Lower lobe of right lung (tissue), 2 donors: ENCODE measurements around the gene PDE4D. TPM values are rescaled to one million over a fixed set of nuclear protein-coding genes. Genes with fewer than 3 reads are reported as not detected.

ENCODE experiments used
- ATAC-seq, 2 donors: fragments of 200-7000 bp; cut with Tn5 transposase; one replicate each; pipeline ENCODE4 v1.9.1; 2020 to 2022; ENCODE audit warnings: mild to moderate bottlenecking in 2 of 2, moderate library complexity in 2 of 2
- DNase-seq: peaks from one replicate; pipeline ENCODE4 v3.0.0-alpha.2; 2020
- H3K27ac ChIP-seq: fragments of 200-600 bp; one replicate; pipeline ENCODE4 v1.8.0; 2022
- H3K27me3 ChIP-seq: fragments of 200-600 bp; one replicate; pipeline ENCODE4 v1.8.0; 2022; ENCODE audit warnings: low read depth
- H3K36me3 ChIP-seq: fragments of 200-600 bp; one replicate; pipeline ENCODE4 v1.8.0; 2022; ENCODE audit warnings: mild to moderate bottlenecking
- H3K4me1 ChIP-seq: fragments of 200-600 bp; one replicate; pipeline ENCODE4 v1.8.0; 2022
- H3K4me3 ChIP-seq: fragments of 200-600 bp; one replicate; pipeline ENCODE4 v1.8.0; 2022; ENCODE audit warnings: mild to moderate bottlenecking
- H3K9me3 ChIP-seq: fragments of 200-600 bp; one replicate; pipeline ENCODE4 v1.8.0; 2022
- intact Hi-C: fragments of 100-400 bp; cut with DNase I; formaldehyde crosslinking; loops from one replicate; pipeline ENCODE4 v1.11.0; 2022
- total RNA-seq: library from RNA; stranded (reverse); fragmentation: NEBNext Ultra II Directional; extraction: Animal tissue kit (Norgen Biotek cat#: 25700); gene quantifications from one replicate; pipeline ENCODE4 v1.2.1, GENCODE V29; 2021
- TF ChIP-seq, protein P1 (sequence below): fragments of 200-600 bp; IDR thresholded peaks from one replicate; pipeline ENCODE4 v1.8.0; 2022; ENCODE audit warnings: antibody characterized with exemption, mild to moderate bottlenecking
- donor health status: DM: no; HTN: yes; CAD: no; lungs with severe emphysema.

PDE4D gene
- total RNA-seq, 1 donor from 2014 or later, result 71.3 TPM

GRCh38 chr5:58934629-58935097 is 958.9 kb downstream of the PDE4D start:
- intact Hi-C loops, result no loop called here
- ATAC-seq (no peak), DNase-seq (no peak)
- TF ChIP-seq, protein P1, sequence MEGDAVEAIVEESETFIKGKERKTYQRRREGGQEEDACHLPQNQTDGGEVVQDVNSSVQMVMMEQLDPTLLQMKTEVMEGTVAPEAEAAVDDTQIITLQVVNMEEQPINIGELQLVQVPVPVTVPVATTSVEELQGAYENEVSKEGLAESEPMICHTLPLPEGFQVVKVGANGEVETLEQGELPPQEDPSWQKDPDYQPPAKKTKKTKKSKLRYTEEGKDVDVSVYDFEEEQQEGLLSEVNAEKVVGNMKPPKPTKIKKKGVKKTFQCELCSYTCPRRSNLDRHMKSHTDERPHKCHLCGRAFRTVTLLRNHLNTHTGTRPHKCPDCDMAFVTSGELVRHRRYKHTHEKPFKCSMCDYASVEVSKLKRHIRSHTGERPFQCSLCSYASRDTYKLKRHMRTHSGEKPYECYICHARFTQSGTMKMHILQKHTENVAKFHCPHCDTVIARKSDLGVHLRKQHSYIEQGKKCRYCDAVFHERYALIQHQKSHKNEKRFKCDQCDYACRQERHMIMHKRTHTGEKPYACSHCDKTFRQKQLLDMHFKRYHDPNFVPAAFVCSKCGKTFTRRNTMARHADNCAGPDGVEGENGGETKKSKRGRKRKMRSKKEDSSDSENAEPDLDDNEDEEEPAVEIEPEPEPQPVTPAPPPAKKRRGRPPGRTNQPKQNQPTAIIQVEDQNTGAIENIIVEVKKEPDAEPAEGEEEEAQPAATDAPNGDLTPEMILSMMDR, result no peak
- no peaks in the 10 kb centered on the region for H3K9me3 ChIP-seq
- no peak overlapping the region for H3K27ac ChIP-seq
- H3K36me3 ChIP-seq, result no peaks in the 10 kb centered on the region
- no peaks in the 10 kb centered on the region for H3K27me3 ChIP-seq
- no peaks in the 10 kb centered on the region for H3K4me1 ChIP-seq
- H3K4me3 ChIP-seq, result no peak overlapping the region

DNA sequence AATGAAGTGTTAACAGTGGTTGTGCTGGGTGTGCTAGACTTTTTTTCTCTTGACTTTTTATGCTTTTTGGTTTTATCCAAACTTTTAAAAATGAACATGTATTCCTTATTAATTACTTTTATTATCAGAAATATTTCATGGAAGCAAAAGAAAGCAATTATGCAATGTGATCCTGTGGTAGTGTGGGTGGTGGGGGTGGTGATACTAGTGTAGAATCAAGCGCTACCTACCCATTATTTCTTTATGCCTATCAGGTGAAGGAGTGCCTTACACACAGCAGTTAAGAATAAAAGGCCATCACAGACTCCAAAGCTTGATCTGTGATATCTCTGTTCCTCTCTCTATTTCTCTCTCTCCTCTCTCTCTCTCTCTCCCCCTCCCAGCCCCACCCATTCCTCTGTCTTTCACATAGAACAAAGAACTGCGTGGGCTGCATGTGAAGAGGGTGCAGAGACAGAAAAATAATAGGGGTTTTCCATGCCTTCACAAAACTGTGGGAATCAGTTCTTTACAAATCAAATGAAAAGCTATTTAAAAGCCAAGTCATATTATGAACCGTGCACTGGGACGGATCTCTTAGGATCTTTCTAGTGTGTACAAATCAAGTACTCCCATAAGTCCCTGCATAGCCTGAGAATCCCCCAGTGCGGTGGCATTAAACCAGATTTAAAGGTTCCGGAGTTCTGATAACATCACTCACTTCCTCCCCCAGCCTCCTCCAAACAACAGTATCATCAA is 959.5 kb downstream of the PDE4D start:
- no peaks in the 10 kb centered on the region for H3K4me1 ChIP-seq
- no peak overlapping the region for H3K4me3 ChIP-seq
- H3K9me3 ChIP-seq, result no peaks in the 10 kb centered on the region
- no peaks in the 10 kb centered on the region for H3K36me3 ChIP-seq
- TF ChIP-seq, protein P1, result no peak
- DNase-seq (no peak), ATAC-seq (no peak)
- intact Hi-C loops, result no loop called here
- no peak overlapping the region for H3K27ac ChIP-seq
- H3K27me3 ChIP-seq, result no peaks in the 10 kb centered on the region

DNA sequence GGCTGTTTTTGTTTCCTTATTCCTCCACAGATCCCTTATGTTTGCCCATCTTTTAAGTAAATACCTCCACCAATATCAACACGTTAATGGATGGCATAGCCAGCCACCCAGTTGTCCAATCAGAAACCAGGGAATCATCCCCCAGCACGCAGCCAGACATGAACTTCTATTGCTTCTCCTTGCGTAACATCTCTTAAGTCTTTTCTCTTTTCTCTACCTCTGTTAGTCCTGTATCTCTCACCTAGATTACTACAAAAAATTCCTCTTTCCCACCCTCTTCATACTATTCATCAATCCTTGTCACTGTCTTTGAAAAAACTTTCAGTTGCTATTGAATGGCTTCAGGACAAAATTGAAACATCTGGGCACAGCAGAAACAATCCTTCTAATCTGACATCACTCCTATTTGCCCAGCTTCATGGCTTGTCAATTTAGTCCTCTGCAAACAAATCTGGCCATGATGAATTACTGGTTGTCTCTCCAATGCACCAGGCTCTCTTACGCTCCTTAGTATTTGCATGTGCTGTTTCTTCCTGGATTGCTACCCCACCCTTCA is 961.4 kb downstream of the PDE4D start:
- intact Hi-C loops, result no loop called here

GRCh38 chr5:58930520-58930919 is 963.0 kb downstream of the PDE4D start:
- DNase-seq (no peak), ATAC-seq (peak in 1 of 2 donors; percentile 18)
- peaks cover 14% of the 10 kb centered on the region for H3K4me1 ChIP-seq

More for the DNA sequence above, 961.4 kb downstream of the PDE4D start:
- Histone ChIP-seq H3K27me3 (no peaks in the 10 kb centered on the region), H3K9me3 (no peaks in the 10 kb centered on the region), H3K27ac (no peak overlapping the region), H3K4me1 (peaks cover 3% of the 10 kb centered on the region), H3K36me3 (no peaks in the 10 kb centered on the region), H3K4me3 (no peak overlapping the region)
- DNase-seq, result no peak
- ATAC-seq, result no peak
- TF ChIP-seq, protein P1, result no peak

GRCh38 chr5:58929726-58930125 is 963.8 kb downstream of the PDE4D start:
- no peak for ATAC-seq
- H3K27ac ChIP-seq, result no peak overlapping the region
- TF ChIP-seq, protein P1, result no peak
- H3K9me3 ChIP-seq, result no peaks in the 10 kb centered on the region
- DNase-seq, result no peak
- H3K36me3 ChIP-seq, result no peaks in the 10 kb centered on the region
- H3K27me3 ChIP-seq, result no peaks in the 10 kb centered on the region
- peaks cover 14% of the 10 kb centered on the region for H3K4me1 ChIP-seq
- H3K4me3 ChIP-seq, result no peak overlapping the region
- intact Hi-C loops, result no loop called here

More at GRCh38 chr5:58930520-58930919, 963.0 kb downstream of the PDE4D start:
- no peak overlapping the region for H3K27ac ChIP-seq
- no peaks in the 10 kb centered on the region for H3K9me3 ChIP-seq
- H3K27me3 ChIP-seq, result no peaks in the 10 kb centered on the region
- intact Hi-C loops, result no loop called here
- TF ChIP-seq, protein P1, result no peak
- no peaks in the 10 kb centered on the region for H3K36me3 ChIP-seq
- H3K4me3 ChIP-seq, result no peak overlapping the region
